Measurements from ENCODE around the gene KCNJ5.

DNA sequence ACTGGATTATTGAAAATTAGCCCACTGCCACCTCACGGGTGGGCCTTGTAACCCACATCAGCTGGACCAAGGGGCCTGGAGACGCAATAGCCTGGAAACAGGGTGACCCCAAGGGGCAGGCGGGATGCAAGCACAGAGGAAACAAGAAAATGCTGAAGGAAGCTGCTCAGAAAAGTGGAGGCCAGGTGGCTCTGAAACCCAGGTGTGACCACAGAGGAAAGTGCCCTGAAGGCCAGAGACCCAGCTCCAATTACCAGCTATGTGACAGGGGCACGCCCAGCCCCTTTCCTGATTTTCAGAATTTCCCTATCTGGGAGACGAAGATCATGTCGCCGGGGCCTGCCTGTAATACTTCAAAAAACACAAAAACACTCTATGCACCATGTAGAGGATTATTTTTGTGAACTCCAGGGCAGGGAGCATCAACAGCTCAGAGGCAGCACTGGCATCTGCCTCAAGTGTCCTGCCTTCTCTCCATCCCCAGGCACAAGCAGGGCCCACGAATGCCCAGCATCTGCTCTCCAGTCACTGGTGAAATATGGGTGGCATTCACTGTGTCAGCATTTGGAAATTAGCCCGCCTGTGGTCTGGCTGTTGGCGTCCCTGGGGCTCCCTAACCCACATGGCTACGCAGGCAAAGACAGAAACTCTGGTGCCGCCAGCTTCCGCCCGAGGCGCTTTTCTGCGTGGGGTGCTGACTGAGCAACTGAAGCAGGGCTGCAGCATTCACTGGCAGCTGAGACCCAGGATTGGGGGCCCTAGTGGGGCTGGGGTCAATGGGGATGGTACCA, 30.4 kb upstream of the KCNJ5 start:
- TF ChIP-seq YY1 (IDR thresholded peaks at IDR 0.05; ENCODE audit: insufficient read depth, insufficient read length) (no peak), ZNF274 (IDR thresholded peaks at IDR 0.05; ENCODE audit: low read depth, low read length) (no peak)

Data from NT2/D1 (cell line).